ENCODE data around the gene HHAT. TPM values are rescaled to one million over a fixed set of nuclear protein-coding genes. Genes with fewer than 3 reads are reported as not detected.

Gene HHAT
- total and polyA plus RNA-seq, 2 of the 13 experiments (the other 11 are each of a cell fraction or from before 2014, with no cell fraction given) = 2.6 to 4.9 TPM

DNA sequence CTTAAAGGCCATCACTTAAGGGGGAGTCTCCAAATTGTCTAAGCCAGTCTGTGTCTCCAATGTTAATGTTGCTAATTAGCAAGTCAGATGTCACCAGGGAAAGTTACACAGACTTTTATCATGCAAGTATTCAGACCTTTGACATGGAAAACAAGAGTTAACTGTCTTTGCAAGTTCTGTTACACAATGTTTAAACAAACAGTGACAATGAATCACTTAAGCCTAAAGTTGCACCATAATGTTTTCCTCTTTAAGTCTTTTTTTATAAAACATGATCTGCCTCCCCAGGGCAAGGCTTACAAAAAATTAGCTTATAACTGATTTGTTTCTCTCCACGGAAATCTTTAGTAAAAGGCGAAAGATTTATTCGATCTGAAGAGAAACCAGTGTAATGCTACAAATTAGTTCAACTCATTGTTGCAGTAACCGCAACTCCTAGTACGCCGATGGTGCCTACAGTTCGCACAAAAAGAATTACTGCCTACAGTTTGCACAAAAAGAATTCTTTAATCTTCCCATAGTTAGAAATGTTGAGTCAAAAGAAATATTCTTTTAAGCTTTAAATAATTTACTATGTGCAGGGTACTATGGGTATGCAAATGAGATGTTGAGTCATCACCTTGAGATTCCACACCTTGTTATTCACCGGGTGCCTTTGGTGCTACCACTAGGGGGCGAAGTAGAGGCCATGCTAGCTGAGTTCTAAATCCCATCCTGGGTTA lies 45.3 kb downstream of the HHAT start (continued):
- TF ChIP-seq, protein P1, sequence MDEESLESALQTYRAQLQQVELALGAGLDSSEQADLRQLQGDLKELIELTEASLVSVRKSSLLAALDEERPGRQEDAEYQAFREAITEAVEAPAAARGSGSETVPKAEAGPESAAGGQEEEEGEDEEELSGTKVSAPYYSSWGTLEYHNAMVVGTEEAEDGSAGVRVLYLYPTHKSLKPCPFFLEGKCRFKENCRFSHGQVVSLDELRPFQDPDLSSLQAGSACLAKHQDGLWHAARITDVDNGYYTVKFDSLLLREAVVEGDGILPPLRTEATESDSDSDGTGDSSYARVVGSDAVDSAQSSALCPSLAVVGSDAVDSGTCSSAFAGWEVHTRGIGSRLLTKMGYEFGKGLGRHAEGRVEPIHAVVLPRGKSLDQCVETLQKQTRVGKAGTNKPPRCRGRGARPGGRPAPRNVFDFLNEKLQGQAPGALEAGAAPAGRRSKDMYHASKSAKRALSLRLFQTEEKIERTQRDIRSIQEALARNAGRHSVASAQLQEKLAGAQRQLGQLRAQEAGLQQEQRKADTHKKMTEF (CRISPR knock-in tag; IDR thresholded peaks at IDR 0.05) = peak; percentile 94
- TF ChIP-seq, protein P2, sequence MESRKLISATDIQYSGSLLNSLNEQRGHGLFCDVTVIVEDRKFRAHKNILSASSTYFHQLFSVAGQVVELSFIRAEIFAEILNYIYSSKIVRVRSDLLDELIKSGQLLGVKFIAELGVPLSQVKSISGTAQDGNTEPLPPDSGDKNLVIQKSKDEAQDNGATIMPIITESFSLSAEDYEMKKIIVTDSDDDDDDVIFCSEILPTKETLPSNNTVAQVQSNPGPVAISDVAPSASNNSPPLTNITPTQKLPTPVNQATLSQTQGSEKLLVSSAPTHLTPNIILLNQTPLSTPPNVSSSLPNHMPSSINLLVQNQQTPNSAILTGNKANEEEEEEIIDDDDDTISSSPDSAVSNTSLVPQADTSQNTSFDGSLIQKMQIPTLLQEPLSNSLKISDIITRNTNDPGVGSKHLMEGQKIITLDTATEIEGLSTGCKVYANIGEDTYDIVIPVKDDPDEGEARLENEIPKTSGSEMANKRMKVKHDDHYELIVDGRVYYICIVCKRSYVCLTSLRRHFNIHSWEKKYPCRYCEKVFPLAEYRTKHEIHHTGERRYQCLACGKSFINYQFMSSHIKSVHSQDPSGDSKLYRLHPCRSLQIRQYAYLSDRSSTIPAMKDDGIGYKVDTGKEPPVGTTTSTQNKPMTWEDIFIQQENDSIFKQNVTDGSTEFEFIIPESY (CRISPR knock-in tag; IDR thresholded peaks at IDR 0.05) = peak; percentile 57; the same call in 1 of the 2 replicates
- TF ChIP-seq, protein P3, sequence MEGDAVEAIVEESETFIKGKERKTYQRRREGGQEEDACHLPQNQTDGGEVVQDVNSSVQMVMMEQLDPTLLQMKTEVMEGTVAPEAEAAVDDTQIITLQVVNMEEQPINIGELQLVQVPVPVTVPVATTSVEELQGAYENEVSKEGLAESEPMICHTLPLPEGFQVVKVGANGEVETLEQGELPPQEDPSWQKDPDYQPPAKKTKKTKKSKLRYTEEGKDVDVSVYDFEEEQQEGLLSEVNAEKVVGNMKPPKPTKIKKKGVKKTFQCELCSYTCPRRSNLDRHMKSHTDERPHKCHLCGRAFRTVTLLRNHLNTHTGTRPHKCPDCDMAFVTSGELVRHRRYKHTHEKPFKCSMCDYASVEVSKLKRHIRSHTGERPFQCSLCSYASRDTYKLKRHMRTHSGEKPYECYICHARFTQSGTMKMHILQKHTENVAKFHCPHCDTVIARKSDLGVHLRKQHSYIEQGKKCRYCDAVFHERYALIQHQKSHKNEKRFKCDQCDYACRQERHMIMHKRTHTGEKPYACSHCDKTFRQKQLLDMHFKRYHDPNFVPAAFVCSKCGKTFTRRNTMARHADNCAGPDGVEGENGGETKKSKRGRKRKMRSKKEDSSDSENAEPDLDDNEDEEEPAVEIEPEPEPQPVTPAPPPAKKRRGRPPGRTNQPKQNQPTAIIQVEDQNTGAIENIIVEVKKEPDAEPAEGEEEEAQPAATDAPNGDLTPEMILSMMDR (CRISPR knock-in tag; IDR thresholded peaks at IDR 0.05) = peak; percentile 87
- TF ChIP-seq SSRP1 (CRISPR knock-in tag; IDR thresholded peaks at IDR 0.05) (peak; percentile 90; the same call in 1 of the 2 replicates), ZNF841 (CRISPR knock-in tag; IDR thresholded peaks at IDR 0.05; ENCODE audit: borderline replicate concordance) (0 out of 2 replicates have a peak, but pooled peaks have one; percentile 47), DNMT3B (CRISPR knock-in tag; conservative IDR thresholded peaks at IDR 0.05) (0 out of 2 replicates have a peak, but pooled peaks have one; percentile 50), TCF7 (IDR thresholded peaks at IDR 0.05; ENCODE audit: low read depth) (peak; percentile 46; the same call in 1 of the 2 replicates), ATRX (CRISPR knock-in tag; IDR thresholded peaks at IDR 0.05; ENCODE audit: borderline replicate concordance) (no peak), ZNF367 (CRISPR knock-in tag; IDR thresholded peaks at IDR 0.05; ENCODE audit: borderline replicate concordance) (no peak), MXD4 (CRISPR knock-in tag; IDR thresholded peaks at IDR 0.05) (no peak), ZMAT3 (CRISPR knock-in tag; conservative IDR thresholded peaks at IDR 0.05) (no peak), ZNF33A (CRISPR knock-in tag; IDR thresholded peaks at IDR 0.05; ENCODE audit: borderline replicate concordance) (no peak), ZNF773 (CRISPR knock-in tag; IDR thresholded peaks at IDR 0.05; ENCODE audit: borderline replicate concordance) (no peak), SMARCC2 (IDR thresholded peaks at IDR 0.05) (peak; percentile 75), TBX3 (IDR thresholded peaks at IDR 0.05; ENCODE audit: borderline replicate concordance) (peak; percentile 77), BRCA1 (CRISPR knock-in tag; IDR thresholded peaks at IDR 0.05) (no peak)
- TF ChIP-seq, protein P4, sequence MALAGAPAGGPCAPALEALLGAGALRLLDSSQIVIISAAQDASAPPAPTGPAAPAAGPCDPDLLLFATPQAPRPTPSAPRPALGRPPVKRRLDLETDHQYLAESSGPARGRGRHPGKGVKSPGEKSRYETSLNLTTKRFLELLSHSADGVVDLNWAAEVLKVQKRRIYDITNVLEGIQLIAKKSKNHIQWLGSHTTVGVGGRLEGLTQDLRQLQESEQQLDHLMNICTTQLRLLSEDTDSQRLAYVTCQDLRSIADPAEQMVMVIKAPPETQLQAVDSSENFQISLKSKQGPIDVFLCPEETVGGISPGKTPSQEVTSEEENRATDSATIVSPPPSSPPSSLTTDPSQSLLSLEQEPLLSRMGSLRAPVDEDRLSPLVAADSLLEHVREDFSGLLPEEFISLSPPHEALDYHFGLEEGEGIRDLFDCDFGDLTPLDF (CRISPR knock-in tag; IDR thresholded peaks at IDR 0.05) = no peak
- TF ChIP-seq, protein P5, sequence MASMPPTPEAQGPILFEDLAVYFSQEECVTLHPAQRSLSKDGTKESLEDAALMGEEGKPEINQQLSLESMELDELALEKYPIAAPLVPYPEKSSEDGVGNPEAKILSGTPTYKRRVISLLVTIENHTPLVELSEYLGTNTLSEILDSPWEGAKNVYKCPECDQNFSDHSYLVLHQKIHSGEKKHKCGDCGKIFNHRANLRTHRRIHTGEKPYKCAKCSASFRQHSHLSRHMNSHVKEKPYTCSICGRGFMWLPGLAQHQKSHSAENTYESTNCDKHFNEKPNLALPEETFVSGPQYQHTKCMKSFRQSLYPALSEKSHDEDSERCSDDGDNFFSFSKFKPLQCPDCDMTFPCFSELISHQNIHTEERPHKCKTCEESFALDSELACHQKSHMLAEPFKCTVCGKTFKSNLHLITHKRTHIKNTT (CRISPR knock-in tag; IDR thresholded peaks at IDR 0.05) = no peak
- TF ChIP-seq, protein P6, sequence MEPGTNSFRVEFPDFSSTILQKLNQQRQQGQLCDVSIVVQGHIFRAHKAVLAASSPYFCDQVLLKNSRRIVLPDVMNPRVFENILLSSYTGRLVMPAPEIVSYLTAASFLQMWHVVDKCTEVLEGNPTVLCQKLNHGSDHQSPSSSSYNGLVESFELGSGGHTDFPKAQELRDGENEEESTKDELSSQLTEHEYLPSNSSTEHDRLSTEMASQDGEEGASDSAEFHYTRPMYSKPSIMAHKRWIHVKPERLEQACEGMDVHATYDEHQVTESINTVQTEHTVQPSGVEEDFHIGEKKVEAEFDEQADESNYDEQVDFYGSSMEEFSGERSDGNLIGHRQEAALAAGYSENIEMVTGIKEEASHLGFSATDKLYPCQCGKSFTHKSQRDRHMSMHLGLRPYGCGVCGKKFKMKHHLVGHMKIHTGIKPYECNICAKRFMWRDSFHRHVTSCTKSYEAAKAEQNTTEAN (CRISPR knock-in tag; conservative IDR thresholded peaks at IDR 0.05) = peak; percentile 74
